GM18526 (cell line): ENCODE data around the gene MBD2.

Source experiments
- POLR2A ChIP-seq: IDR thresholded peaks from 3 replicates; pipeline ENCODE4 v1.6.1; 2011; ENCODE audit not compliant: insufficient read length; ENCODE audit errors: extremely low read depth

Gene MBD2

DNA sequence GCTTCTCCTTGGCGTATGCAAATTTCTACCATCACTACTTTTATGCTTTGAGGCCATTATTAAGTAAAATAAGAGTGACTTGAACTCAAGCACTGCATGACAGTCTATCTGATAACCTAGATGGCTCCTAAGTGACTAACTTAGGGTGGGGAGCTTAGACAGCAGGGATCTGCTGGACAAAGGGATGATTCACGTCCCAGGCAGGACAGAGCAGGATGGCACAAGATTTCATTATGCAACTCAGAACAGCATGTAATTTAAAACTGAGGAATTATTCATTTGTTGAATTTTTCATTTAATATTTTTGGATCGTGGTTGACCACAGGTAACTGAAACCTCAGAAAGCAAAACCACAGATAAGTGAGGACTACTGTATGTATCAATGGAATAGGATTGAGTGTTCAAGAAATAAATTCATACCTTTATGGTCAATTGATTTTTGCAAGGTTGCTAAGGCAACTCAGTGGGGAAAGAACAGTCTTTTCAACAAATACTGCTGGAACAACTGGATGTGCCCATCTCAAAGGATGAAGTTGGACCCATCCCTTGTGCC, 115.3 kb downstream of the MBD2 start:
- no peak for TF ChIP-seq POLR2A

DNA sequence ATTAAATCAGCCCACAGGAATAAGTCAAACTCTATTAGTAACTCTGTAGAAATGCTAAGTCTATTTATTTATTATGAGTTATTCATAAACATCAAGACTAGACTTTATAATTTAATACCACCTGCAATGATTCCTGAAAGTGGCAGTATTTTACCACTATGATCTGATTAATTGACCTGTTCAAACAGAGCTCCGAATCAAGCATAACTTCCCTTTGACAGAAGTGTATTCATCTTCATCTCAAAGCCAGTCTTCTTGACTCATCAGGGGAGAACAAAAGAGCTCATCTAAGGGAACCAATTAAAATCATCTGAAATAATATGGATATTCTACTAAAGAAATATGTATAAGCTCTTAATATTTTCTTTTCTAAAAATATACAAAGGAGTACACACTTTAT, 122.3 kb downstream of the MBD2 start:
- no peak for TF ChIP-seq POLR2A
